ENCODE measurements around the gene RPS5.
A peak's percentile ranks its signal among the peaks of the same experiment; 100 is the strongest.
"Not testable (repeated sequence)": the region's sequence is repeated elsewhere in the genome, so short reads cannot be mapped to it uniquely, and the experiment has no call there.

The RPS5 gene

GRCh38 chr19:58403920-58404478 lies 16.9 kb downstream of the RPS5 start:
- DNase-seq (ENCODE audit: low read depth in 2 of 3, low spot score in 1 of 3): not testable (repeated sequence)

DNA sequence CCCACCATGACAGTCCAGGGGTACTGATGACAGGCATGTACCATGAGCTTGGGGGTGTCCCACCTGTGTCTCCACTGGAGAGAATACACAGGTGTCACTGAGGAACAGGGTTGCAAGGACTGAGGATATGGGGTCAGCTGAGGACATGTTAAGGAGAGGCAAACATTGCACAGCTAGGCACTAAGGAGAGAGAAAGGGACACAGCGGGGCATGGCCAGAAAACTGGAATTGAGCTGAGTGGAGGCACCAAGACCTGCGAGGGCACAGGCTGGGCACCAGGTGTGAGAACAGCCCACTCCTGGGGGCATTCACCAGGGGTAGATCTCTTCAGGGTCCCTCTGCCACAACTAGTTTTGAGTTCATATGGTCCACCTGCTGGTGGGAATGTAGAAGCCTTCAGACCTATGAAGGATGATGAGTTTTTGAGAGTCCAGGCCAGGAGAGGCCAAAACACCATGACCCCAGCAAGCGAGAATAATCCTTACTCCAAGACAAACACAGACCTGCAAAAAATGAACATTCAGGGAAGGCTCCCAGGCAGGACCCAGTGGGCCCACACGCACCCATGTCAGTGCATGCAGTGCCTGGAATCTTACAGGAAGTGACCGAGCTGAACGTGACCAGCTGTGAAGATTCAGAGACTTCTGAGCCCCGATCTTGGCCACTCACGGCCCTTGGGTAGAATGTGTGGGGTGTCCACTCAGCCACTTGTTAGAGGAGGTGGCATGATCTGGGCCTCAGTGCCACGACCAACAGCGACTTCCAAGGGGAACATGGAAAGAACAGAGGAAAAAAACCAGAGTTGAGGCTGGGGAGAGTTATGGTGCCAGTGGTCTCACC lies 20.0 kb downstream of the RPS5 start:
- no peak for DNase-seq (ENCODE audit: low read depth in 2 of 3, low spot score in 1 of 3)

GRCh38 chr19:58407658-58408151 lies 20.6 kb downstream of the RPS5 start:
- DNase-seq (ENCODE audit: low read depth in 2 of 3, low spot score in 1 of 3): no peak

GRCh38 chr19:58408152-58409009 lies 21.3 kb downstream of the RPS5 start, which contains the start of gene ZNF584:
Gene ZNF584 (plus strand): TSS chr19:58408649. CDS start chr19:58409148, 499 bp downstream.
- DNase-seq (ENCODE audit: low read depth in 2 of 3, low spot score in 1 of 3): peak; percentile 91 to 94 (median 92)

DNA sequence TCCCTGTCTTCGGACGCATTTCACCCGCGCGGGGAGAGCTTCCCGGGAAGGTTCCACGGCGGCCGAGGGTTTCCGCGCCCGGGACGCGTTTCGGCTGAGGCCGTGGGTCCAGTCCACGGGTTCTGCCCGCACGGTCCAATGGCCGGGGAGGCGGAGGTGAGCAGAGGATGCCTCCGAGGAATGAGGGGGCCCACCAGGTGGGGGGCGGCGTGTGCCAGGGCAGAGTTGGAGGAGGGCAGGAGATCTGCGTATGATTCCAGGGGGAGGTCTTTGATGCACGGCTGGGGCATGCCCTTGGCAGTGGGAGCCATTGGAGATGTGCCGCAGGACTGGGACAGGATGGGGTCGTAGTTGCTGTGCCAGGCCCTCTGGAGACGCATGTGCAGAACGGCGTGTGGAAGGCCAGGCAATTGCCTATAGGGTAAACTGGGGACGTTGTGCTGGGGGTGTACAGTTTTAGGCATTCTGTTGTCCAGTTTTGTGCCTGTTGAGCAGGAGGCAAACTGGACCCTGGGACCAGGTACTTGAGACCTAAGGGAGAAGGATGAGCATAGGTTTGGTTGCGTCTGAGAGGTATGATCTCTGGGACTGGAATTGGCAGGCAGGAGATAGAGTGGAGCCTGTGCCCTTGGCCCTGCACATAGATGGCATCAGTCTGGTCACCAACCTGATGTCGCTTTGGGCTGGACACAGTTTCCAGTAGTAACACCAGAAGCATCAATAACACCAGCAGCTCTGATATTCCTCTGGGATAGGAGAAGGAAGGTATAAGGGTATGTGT lies 22.1 kb downstream of the RPS5 start:
- DNase-seq (ENCODE audit: low read depth in 2 of 3, low spot score in 1 of 3): no peak

DNA sequence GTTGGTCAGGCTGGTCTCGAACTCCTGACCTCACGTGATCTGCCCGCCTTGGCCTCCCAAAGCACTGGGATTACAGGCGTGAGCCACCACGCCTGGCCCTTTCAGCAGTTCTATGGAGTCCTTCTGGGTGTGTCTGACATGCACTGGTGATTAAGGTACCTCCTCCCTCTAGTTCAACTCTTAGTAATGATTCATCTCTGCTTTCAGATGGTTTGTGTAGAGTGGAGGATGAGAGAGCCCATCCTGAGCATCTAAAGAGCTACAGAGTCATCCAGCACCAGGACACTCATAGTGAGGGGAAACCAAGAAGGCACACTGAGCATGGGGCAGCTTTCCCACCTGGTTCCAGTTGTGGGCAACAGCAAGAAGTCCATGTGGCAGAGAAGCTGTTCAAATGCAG lies 29.5 kb downstream of the RPS5 start:
- no peak for DNase-seq (ENCODE audit: low read depth in 2 of 3, low spot score in 1 of 3)

- DNase-seq (ENCODE audit: low read depth in 2 of 3, low spot score in 1 of 3): no peak
Measured at GRCh38 chr19:58417071-58417470, 30.0 kb downstream of the RPS5 start.

DNA sequence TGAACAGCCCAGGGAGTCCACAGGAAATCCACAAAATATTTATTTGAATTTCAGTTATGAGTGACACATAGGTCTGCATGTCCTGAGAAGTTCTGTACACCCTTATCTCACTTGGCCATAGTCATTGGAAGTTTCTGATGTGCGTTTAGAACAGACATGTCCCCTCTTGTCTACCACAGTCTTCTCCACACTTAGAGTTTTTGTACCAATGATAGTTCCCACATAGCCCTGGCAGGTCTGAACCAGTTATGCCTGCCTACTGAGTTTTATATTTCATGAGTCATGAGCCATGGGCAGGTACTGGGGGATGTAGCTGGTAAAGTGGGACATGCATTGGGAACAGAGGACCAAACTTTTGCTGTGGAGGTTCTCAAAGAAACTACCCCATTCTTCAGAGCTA lies 41.5 kb downstream of the RPS5 start:
- no peak for DNase-seq (ENCODE audit: low read depth in 2 of 3, low spot score in 1 of 3)

DNA sequence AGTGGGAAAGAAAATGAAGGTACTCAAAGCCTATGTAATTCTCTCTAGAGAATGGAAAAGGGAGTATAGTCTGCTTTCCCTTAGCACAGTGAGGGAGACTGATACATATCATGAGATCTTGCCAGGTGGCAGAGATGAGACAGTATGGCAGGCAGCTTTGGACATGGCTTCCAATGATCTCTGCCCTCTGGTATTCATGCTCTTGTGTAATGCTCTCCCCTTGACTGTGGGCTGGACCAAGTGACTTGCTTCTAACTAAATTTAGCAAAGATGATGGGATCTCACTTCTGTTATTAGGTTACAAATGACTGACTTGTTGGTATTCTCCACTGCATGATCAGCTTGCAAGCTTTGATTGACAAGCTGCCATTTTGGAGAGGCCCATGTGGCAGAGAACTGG lies 42.7 kb downstream of the RPS5 start:
- DNase-seq (ENCODE audit: low read depth in 2 of 3, low spot score in 1 of 3): no peak

DNA sequence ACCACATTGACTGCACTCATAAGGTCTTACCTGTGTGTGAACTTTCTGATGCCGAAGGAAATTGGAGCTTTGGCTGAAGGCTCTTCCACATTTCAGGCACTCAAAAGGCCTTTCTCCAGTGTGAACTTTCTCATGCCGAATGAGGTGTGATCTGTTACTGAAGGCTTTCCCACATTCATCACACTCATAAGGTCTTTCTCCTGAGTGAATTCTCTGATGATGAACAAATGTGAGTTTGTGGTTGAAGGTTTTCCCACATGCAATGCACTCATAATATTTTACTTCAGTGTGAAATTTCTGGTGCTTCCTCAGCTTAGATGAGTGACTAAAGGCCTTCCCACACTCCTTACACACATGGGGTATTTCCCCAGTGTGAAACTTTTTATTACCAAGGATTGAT lies 47.1 kb downstream of the RPS5 start:
- DNase-seq (ENCODE audit: low read depth in 2 of 3, low spot score in 1 of 3): no peak

DNA sequence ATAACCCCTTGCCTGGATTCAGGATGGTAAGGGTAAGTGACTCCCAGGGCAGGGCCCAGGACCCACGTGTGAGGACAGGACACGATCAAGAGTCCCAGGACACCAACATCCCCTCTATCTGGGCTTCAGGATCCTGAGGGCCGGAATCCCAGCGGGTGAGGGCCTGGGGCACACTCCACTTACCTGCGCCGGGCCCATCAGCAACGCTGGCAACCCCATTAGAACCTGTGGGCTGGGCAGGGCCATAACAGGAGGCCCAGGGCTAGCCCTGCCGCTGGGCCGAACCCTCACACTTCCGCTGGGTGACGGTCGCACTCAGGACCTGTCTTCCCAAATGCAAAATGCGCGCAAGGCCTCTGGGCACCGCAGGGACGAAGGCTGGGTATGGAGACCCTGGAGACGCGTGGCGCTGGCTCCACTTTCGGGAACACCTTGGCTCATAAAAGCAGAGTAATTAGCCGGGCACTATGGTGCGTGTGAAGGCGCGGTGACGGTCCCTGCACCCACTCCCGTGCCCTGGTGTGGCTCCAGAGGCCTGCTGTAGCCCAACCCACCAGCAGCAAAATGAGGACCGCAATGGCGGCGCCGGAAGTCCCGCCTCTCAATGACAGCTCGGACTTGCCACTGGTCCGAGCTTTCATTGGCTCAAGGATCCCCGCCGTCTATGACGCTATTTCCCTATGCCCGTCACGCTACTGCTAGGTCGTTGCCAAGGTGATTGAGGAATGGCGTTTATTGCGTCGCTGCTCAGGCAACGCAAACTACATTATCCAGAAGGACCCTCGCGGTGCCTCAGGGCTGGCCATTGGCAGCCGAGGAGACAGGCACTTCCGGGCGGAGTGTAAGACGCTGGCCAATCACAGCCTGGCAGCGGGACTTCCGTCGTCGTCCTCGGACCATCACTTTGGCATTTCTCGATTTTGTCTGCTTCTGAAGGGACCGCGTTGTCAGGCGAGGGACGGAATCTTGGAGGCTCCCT lies 52.8 kb downstream of the RPS5 start, which contains the start of gene ZNF132:
ZNF132 (minus strand) TSS at position 578 of the 979 bp plus-strand sequence; CDS start at position 246, 332 bp downstream.
- peak; percentile 87 to 95 (median 89) for DNase-seq (ENCODE audit: low read depth in 2 of 3, low spot score in 1 of 3)

GRCh38 chr19:58440556-58440955 lies 53.5 kb downstream of the RPS5 start:
- no peak for DNase-seq (ENCODE audit: low read depth in 2 of 3, low spot score in 1 of 3)

- not testable (repeated sequence) for DNase-seq (ENCODE audit: low read depth in 2 of 3, low spot score in 1 of 3)
Measured at GRCh38 chr19:58442986-58443385, 55.9 kb downstream of the RPS5 start.
